Spleen (tissue), 11 donors: Measurements from ENCODE around the gene TRIO. TPM values are rescaled to one million over a fixed set of nuclear protein-coding genes. Genes with fewer than 3 reads are reported as not detected.

Experiments used
- DNase-seq: peaks from one replicate; pipeline ENCODE4 v3.0.0-alpha.2; 2020
- H3K27ac ChIP-seq, 8 donors: fragments of 200-600 bp; sonication (generic) in 7 of 8; 1 replicate in 4 of 8; 2 replicates in 4 of 8; pipeline versions ENCODE4 v1.5.0 to v1.8.0; 2016 to 2021; ENCODE audit warnings: inconsistent platforms in 4 of 8, mild to moderate bottlenecking in 4 of 8, moderate library complexity in 1 of 8
- H3K27me3 ChIP-seq, 7 donors: fragments of 200-600 bp; sonication (generic) in 6 of 7; replicated peaks in 1 of 7; 1 replicate in 4 of 7; 2 replicates in 3 of 7; pipeline versions ENCODE4 v1.5.0 to v1.8.0; 2016 to 2021; ENCODE audit warnings: inconsistent platforms in 3 of 7, mild to moderate bottlenecking in 1 of 7
- H3K36me3 ChIP-seq, 6 donors: fragments of 200-600 bp; sonication (generic) in 5 of 6; 1 replicate in 4 of 6; 2 replicates in 2 of 6; pipeline versions ENCODE4 v1.5.0 to v1.8.0; 2016 to 2021; ENCODE audit warnings: inconsistent platforms in 2 of 6
- H3K4me1 ChIP-seq, 6 donors: fragments of 200-600 bp; sonication (generic) in 5 of 6; 1 replicate in 3 of 6; 2 replicates in 3 of 6; pipeline versions ENCODE4 v1.5.0 to v1.8.0; 2016 to 2021; ENCODE audit warnings: inconsistent platforms in 3 of 6
- H3K4me3 ChIP-seq, 8 donors: fragments of 200-600 bp; sonication (generic) in 7 of 8; 1 replicate in 4 of 8; 2 replicates in 4 of 8; pipeline versions ENCODE4 v1.5.0 to v1.8.0; 2016 to 2021; ENCODE audit warnings: inconsistent platforms in 4 of 8, mild to moderate bottlenecking in 4 of 8, moderate library complexity in 2 of 8
- H3K9me3 ChIP-seq, 8 donors: fragments of 200-600 bp; sonication (generic) in 7 of 8; 1 replicate in 4 of 8; 2 replicates in 4 of 8; pipeline versions ENCODE4 v1.5.0 to v1.8.0; 2016 to 2021; ENCODE audit warnings: inconsistent platforms in 4 of 8
- CTCF ChIP-seq, 11 experiments: fragments of 200-600 bp in 7 of 11; fragments of 450-650 bp in 4 of 11; sonication (generic) in 4 of 11; IDR thresholded peaks in 8 of 11; conservative IDR thresholded peaks in 3 of 11; 1 replicate in 7 of 11; 2 replicates in 4 of 11; pipeline versions ENCODE4 v1.4.0 to v1.8.0; 2016 to 2021; ENCODE audit warnings: antibody characterized with exemption in 11 of 11, inconsistent platforms in 4 of 11, mild to moderate bottlenecking in 1 of 11
- POLR2A ChIP-seq, 3 donors: fragments of 450-650 bp; IDR thresholded peaks; one replicate each; pipeline ENCODE4 v1.5.1; 2017; ENCODE audit warnings: antibody characterized with exemption in 3 of 3, mild to moderate bottlenecking in 1 of 3
- POLR2AphosphoS5 ChIP-seq, 3 donors: sonication (generic); formaldehyde crosslinking; IDR thresholded peaks; one replicate each; pipeline ENCODE4 v1.5.1; 2017; ENCODE audit warnings: antibody characterized with exemption in 3 of 3
- WGBS, 5 donors: extraction: QIAGEN DNeasy Blood & Tissue Kit in 3 of 5; methylation state at CpG; one replicate each; pipeline versions ENCODE4 v1.1.5 to v1.1.7; 2013 to 2018; 5-methylcytosine and 5-hydroxymethylcytosine counted together
- intact Hi-C: fragments of 100-400 bp; cut with DNase I; formaldehyde crosslinking; loops from one replicate; pipeline ENCODE4 v1.15.0; 2023; ENCODE audit warnings: low total_unique reads
- polyA plus RNA-seq, 3 donors: library from polyadenylated mRNA; stranded (reverse); fragments of 200-250 nt; gene quantifications; one replicate each; pipeline ENCODE4 v1.2.1, GENCODE V29; 2013
- total RNA-seq, 7 donors: library from RNA; depleted of rRNA in 3 of 7; stranded (reverse); fragments of >200 nt in 3 of 7; fragmentation: NEBNext Ultra II Directional in 4 of 7; extraction: Animal tissue kit (Norgen Biotek cat#: 25700) in 4 of 7; gene quantifications; one replicate each; pipeline versions ENCODE4 v1.1.0 to v1.2.1, GENCODE V29; 2016 to 2021
- donor health status: healthy with polysubstance abuse.
- donor health status: DM: no; HTN: no; CAD: no; lungs with moderate emphysema.
- donor health status: DM: no; HTN: no; CAD: no.
- donor health status: Bipolar disorder and iron deficiency.
- donor health status: healthy.
- donor health status: DM: no; HTN: no; CAD: no.
- donor health status: DM: yes; HTN: yes; CAD: no.

The TRIO gene
- total and polyA plus RNA-seq, 10 donors = 21.5 to 280 (median 190) TPM

GRCh38 chr5:14305045-14305444 lies 161.9 kb downstream of the TRIO start:
- DNase-seq = no peak
- H3K4me3 ChIP-seq = no peak overlapping the region
- H3K9me3 ChIP-seq = no peaks in the 10 kb centered on the region
- H3K36me3 ChIP-seq = peaks cover 0 to 91% (median 10%) of the 10 kb centered on the region in 6 donors
- H3K4me1 ChIP-seq = peaks cover 0 to 3% (median 0%) of the 10 kb centered on the region in 6 donors
- TF ChIP-seq CTCF (IDR thresholded peaks at IDR 0.05 in 8 of 11, conservative IDR thresholded peaks at IDR 0.05 in 3 of 11) (no peak), POLR2A (IDR thresholded peaks at IDR 0.05) (no peak), POLR2AphosphoS5 (IDR thresholded peaks at IDR 0.05) (no peak)
- no peak overlapping the region for H3K27ac ChIP-seq
- 78 to 90% (median 87%) methylated on average over 7 of the region's 7 CpGs for WGBS, 5 donors
- no peaks in the 10 kb centered on the region for H3K27me3 ChIP-seq
- intact Hi-C loops = no loop called here

DNA sequence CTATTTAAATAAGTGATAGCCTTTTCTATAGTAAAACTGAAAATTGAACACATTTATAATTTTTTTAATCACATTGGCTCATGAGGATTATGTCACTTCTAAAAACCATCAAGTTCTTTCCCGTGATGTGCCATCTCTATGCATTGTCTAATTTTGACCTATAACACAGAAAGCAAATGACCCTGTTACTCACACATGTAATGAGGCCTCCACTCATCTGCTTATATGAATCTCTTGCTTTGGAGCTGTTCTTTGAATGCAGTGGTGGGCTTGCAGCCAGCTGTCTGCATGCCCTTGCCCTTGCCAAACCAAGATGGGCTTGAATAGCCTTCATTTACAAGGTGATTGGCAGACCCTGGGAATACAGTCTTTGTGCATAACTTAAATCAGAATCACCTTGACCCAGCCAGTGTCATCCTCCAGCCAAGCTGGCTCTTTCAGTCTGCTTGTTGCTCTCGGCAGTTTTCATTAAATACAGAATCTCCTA lies 163.2 kb downstream of the TRIO start:
- Histone ChIP-seq H3K4me3 (no peak overlapping the region), H3K36me3 (peaks cover 0 to 92% (median 12%) of the 10 kb centered on the region in 6 donors), H3K27me3 (no peaks in the 10 kb centered on the region), H3K27ac (no peak overlapping the region), H3K9me3 (no peaks in the 10 kb centered on the region), H3K4me1 (peaks cover 0 to 3% (median 0%) of the 10 kb centered on the region in 6 donors)
- DNase-seq = no peak
- intact Hi-C loops = no loop called here
- no peak for TF ChIP-seq CTCF (IDR thresholded peaks at IDR 0.05 in 8 of 11, conservative IDR thresholded peaks at IDR 0.05 in 3 of 11)
- TF ChIP-seq POLR2AphosphoS5 (IDR thresholded peaks at IDR 0.05) = no peak
- no peak for TF ChIP-seq POLR2A (IDR thresholded peaks at IDR 0.05)
- WGBS, 5 donors = 85 to 96% (median 93%) methylated on average over 2 of the region's 2 CpGs

GRCh38 chr5:14308384-14309154 lies 165.4 kb downstream of the TRIO start:
- TF ChIP-seq POLR2AphosphoS5 (IDR thresholded peaks at IDR 0.05) (no peak), POLR2A (IDR thresholded peaks at IDR 0.05) (no peak), CTCF (IDR thresholded peaks at IDR 0.05 in 8 of 11, conservative IDR thresholded peaks at IDR 0.05 in 3 of 11) (no peak)
- no peak overlapping the region for H3K27ac ChIP-seq
- no peaks in the 10 kb centered on the region for H3K9me3 ChIP-seq
- WGBS, 5 donors = 96 to 98% (median 97%) methylated on average over 5 of the region's 5 CpGs
- DNase-seq = no peak
- H3K4me1 ChIP-seq = peaks cover 0 to 3% (median 0%) of the 10 kb centered on the region in 6 donors
- intact Hi-C loops = no loop called here
- no peak overlapping the region for H3K4me3 ChIP-seq
- peaks cover 0 to 98% (median 13%) of the 10 kb centered on the region in 6 donors for H3K36me3 ChIP-seq
- H3K27me3 ChIP-seq = no peaks in the 10 kb centered on the region

- H3K9me3 ChIP-seq = no peaks in the 10 kb centered on the region
- no peak overlapping the region for H3K4me3 ChIP-seq
- no peak overlapping the region for H3K27ac ChIP-seq
- H3K36me3 ChIP-seq = peaks cover 0 to 99% (median 13%) of the 10 kb centered on the region in 6 donors
- no peaks in the 10 kb centered on the region for H3K27me3 ChIP-seq
- TF ChIP-seq POLR2AphosphoS5 (IDR thresholded peaks at IDR 0.05) (no peak), CTCF (IDR thresholded peaks at IDR 0.05 in 8 of 11, conservative IDR thresholded peaks at IDR 0.05 in 3 of 11) (no peak), POLR2A (IDR thresholded peaks at IDR 0.05) (no peak)
- DNase-seq = no peak
- H3K4me1 ChIP-seq = peaks cover 0 to 3% (median 0%) of the 10 kb centered on the region in 6 donors
- intact Hi-C loops = no loop called here
These were observed 166.1 kb downstream of the TRIO start for GRCh38 chr5:14309199-14309598.
